Naive thymus-derived CD8-positive, alpha-beta T cell (primary cell): Measurements from ENCODE around the gene DDAH2. TPM values are rescaled to one million over a fixed set of nuclear protein-coding genes. Genes with fewer than 3 reads are reported as not detected.

Source experiments
- ATAC-seq, 2 donors: fragments of 150-1000 bp; cut with Tn5 transposase in 1 of 2; sonication (Bioruptor Pico), chemical (Tn5 transposase) in 1 of 2; 1 replicate in 1 of 2; 2 replicates in 1 of 2; pipeline ENCODE4 v1.10.0; 2021; ENCODE audit warnings: mild to moderate bottlenecking in 2 of 2, moderate library complexity in 2 of 2
- POLR2A ChIA-PET: fragments of 350-600 bp; sonication (Branson Sonifier 250); formaldehyde crosslinking; loops from one replicate; lab custom pipeline; 2021; ENCODE audit warnings: antibody characterized with exemption; lab: Charles Lee
- DNase-seq, 10 donors: peaks; one replicate each; pipeline versions ENCODE4 v3.0.0 to v3.0.0-alpha.2; 2020 to 2022
- H3K27ac Mint-ChIP-seq, 10 donors: one replicate each; pipeline ENCODE4 v1.8.0; 2020 to 2022; ENCODE audit warnings: mild to moderate bottlenecking in 10 of 10, mixed read lengths in 10 of 10, moderate library complexity in 4 of 10, inconsistent platforms in 1 of 10
- H3K27me3 Mint-ChIP-seq, 5 donors: one replicate each; pipeline ENCODE4 v1.8.0; 2021 to 2022; ENCODE audit warnings: mixed read lengths in 5 of 5
- H3K36me3 Mint-ChIP-seq, 3 donors: one replicate each; pipeline ENCODE4 v1.8.0; 2020 to 2022; ENCODE audit warnings: mixed read lengths in 3 of 3, mild to moderate bottlenecking in 2 of 3, inconsistent platforms in 1 of 3
- H3K4me1 Mint-ChIP-seq, 4 donors: one replicate each; pipeline ENCODE4 v1.8.0; 2021 to 2022; ENCODE audit warnings: mixed read lengths in 4 of 4
- H3K4me3 Mint-ChIP-seq, 10 donors: one replicate each; pipeline ENCODE4 v1.8.0; 2020 to 2022; ENCODE audit warnings: mild to moderate bottlenecking in 10 of 10, mixed read lengths in 10 of 10, moderate library complexity in 6 of 10, inconsistent platforms in 1 of 10
- H3K9me3 Mint-ChIP-seq, 9 donors: one replicate each; pipeline ENCODE4 v1.8.0; 2020 to 2022; ENCODE audit warnings: mixed read lengths in 9 of 9, mild to moderate bottlenecking in 3 of 9, inconsistent platforms in 1 of 9, moderate library complexity in 1 of 9
- polyA plus RNA-seq, 3 donors: library from polyadenylated mRNA; unstranded; fragments of 300-500 nt; fragmentation: Illumina TruSeq; gene quantifications; one replicate each; pipeline ENCODE4 v1.2.3, GENCODE V29; 2021
- total RNA-seq, 8 experiments: library from RNA in 2 of 8; stranded (reverse) in 2 of 8; gene quantifications; one replicate each; pipeline ENCODE4 v1.2.3 and lab custom pipeline; 2021 to 2026

The DDAH2 gene
- total and polyA plus RNA-seq, 5 experiments from 2014 or later: 3.1 to 14.7 (median 8.0) TPM

DNA sequence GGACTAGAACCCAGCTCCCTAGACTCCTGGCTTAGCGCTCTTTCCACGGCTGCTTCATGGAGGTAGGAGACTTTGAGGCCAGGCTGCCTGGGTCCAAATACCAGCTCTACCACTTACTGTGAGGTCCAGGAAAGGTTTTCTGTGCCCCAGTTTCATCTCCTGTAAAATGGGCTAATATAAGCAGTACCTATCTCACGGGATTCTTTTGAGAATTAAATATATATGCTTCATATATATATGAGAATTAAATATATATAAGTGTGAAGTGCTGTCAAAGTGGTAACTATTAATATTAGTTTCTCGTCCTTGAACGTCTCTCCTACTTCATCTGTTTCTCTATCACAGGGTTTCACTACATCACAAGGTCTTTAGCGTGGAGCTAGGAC lies 38.0 kb downstream of the DDAH2 start:
- ATAC-seq (no peak), DNase-seq (no peak)
- Mint-ChIP-seq H3K36me3 (peaks cover 0 to 85% (median 4%) of the 10 kb centered on the region in 3 donors), H3K27me3 (no peaks in the 10 kb centered on the region), H3K4me3 (no peak overlapping the region), H3K4me1 (peaks cover 0 to 8% (median 5%) of the 10 kb centered on the region in 4 donors), H3K27ac (peak overlapping the region in 3 of 10 donors; percentile 53 to 84 (median 77)), H3K9me3 (no peaks in the 10 kb centered on the region)
- POLR2A ChIA-PET: interaction anchor here (0.5 kb wide), 1 partner anchor 219 kb away, joined by 3 read pairs; no protein-coding TSS in a partner anchor

DNA sequence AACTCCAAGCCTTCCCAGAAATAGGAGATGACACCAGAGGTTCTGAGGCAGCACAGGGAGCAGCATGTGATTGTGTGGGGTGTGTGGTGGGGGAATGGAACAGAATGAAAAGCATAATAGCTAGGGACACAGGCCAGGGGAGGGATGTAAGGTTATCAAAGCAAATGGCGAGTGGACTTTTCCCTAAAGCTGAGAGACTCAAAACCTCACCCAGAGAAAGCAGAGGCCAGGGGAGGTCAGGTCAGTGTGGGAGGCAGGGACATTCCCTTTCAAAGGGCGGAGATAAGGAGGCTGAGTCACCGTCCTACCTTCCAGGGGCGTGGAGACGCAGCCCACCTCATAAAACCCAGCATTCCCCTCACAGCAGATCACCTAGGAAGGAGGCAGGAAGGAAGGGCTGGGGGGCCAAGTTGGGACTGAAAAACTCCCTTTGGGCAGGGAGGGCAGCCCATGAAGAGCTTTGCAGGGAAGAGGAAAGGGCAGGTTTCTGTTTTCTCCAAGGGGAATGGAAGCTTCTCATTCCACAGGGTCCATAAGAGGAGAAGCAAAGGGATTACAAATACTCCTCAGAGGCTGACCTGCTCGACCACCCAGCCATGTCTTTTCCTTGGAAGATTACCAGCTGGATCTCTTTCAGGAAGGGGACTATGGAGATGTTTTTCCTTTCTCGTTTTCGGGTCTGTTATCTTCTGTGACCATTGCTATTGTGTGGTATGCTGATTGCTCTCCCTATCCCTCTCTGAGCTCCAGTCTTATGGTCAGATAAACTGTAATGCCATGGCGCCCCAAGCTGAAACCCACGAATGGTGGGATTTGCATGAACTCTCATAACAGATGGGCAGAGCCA lies 38.6 kb downstream of the DDAH2 start:
- no peak for DNase-seq
- H3K4me1 Mint-ChIP-seq: peaks cover 0 to 8% (median 4%) of the 10 kb centered on the region in 4 donors
- POLR2A ChIA-PET: interaction anchor here (0.5 kb wide), 1 partner anchor 219 kb away, joined by 3 read pairs; no protein-coding TSS in a partner anchor
- H3K27me3 Mint-ChIP-seq: no peaks in the 10 kb centered on the region
- H3K36me3 Mint-ChIP-seq: peaks cover 0 to 85% (median 6%) of the 10 kb centered on the region in 3 donors
- no peaks in the 10 kb centered on the region for H3K9me3 Mint-ChIP-seq
- H3K27ac Mint-ChIP-seq: peak overlapping the region in 6 of 10 donors; percentile 24 to 84 (median 56)
- H3K4me3 Mint-ChIP-seq: no peak overlapping the region
- no peak for ATAC-seq

DNA sequence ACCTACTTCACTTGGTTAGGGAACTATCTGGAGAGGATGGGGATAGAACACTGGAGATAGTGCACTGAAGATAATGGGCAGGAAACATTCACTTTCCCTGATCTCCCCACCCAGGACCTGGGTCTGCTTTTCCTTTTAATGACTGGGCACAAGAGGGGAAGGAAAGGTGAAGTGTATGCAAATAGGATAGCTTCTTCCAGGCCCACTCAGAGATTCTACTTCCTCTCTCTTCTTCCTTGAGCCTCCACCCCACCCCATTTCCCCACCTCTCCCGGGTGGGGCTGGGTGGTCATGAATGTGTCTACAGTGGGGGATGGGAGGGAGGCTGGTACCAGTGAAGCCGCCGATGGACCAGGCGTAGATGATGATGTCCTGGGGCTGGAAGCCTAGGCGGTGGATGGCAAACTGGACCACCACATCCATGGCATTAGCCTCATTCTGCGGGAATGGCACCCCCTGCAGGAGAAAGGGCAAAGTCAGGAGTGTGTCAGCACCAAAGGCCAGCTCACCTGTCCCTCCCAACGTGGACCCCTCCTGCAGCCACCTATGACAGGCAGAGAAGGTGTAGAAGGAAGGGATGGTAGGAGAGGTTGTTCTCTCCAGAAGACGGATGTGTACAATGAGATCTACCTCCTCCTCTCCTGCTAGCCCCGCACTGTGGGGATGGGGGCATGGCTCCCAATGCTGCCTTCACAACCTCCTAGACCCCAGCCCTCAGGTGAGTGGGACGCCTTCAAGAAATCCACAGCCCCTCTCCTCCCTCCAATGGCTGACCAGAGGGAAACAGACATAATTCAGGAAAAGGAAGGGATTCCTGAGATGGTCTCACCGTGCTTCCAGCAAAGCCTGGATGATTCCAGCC lies 39.6 kb downstream of the DDAH2 start:
- ATAC-seq (peak in 1 of 2 donors; percentile 20), DNase-seq (no peak)
- Mint-ChIP-seq H3K27ac (peak overlapping the region in 5 of 10 donors; percentile 28 to 77 (median 63)), H3K9me3 (no peaks in the 10 kb centered on the region), H3K36me3 (peaks cover 0 to 76% (median 6%) of the 10 kb centered on the region in 3 donors), H3K27me3 (no peaks in the 10 kb centered on the region), H3K4me3 (no peak overlapping the region), H3K4me1 (peaks cover 0 to 8% (median 3%) of the 10 kb centered on the region in 4 donors)
- POLR2A ChIA-PET: no interaction called here

DNA sequence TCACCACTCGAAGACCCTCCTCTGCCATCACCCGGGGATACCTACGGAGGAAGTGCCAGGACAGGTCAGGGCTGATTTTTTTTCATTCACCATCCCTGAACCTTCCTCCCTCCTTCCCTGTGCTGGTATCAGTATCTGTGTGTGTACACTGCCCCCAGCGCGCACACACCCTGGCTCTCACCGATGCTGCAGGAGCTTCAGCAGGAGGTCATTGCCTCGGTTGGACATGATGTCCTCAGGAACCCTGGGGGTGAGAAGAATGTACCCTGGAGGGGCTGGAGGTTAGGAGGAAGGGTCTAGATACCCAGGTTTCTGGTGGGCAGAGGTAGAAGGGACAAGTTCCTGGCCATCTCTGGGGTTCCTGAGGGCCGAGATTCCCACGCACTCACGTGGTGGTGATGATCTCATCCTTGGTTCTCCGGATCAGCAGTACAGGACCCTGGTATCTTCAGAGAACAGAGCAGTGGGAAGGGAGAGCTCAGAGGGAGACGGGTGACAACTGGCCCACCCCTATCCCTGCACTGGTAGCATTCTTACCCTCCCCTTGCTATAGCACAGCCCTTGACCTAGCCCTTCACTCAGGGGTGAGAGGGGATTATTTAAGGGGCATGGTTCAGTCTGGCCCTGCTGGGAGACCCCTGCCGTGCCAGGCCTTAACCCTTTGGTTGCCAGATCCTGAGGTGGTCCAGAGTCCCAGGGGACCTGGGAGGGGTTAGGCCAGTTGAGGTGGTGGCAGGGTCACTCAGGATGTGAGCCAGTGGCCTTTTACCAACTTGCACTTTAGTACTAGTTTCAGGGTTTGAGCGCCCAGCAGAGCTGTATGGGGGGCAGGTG lies 41.0 kb downstream of the DDAH2 start:
- Mint-ChIP-seq H3K4me3 (no peak overlapping the region), H3K36me3 (peaks cover 0 to 64% (median 6%) of the 10 kb centered on the region in 3 donors), H3K27ac (peak overlapping the region in 2 of 10 donors; percentile 15 to 45), H3K27me3 (no peaks in the 10 kb centered on the region), H3K4me1 (peaks cover 0 to 9% (median 4%) of the 10 kb centered on the region in 4 donors), H3K9me3 (no peaks in the 10 kb centered on the region)
- ATAC-seq (no peak), DNase-seq (no peak)
- POLR2A ChIA-PET: no interaction called here

DNA sequence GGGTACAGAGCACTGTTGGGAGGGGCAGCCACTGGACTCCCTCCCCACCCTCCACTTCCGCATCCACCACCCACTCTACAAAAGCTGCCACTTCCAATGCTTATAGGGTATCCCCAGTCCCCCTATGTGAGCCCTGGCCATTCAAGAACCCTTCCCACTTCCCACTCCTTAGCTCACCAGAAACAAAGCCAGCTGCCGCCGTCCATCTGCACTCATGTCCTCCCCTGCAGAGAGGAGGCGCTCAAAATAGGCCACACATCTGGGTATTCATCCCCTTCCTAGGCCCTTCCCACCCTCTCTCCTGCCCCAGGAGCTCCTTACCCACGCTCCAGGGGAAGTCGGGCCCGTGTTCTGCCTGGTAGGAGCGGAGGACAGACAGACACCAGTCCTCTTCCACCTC lies 41.8 kb downstream of the DDAH2 start:
- Mint-ChIP-seq H3K27me3 (no peaks in the 10 kb centered on the region), H3K27ac (peak overlapping the region in 2 of 10 donors; percentile 41 to 50), H3K9me3 (no peaks in the 10 kb centered on the region), H3K36me3 (peaks cover 0 to 58% (median 6%) of the 10 kb centered on the region in 3 donors), H3K4me1 (peaks cover 0 to 10% (median 4%) of the 10 kb centered on the region in 4 donors), H3K4me3 (no peak overlapping the region)
- POLR2A ChIA-PET: no interaction called here
- DNase-seq (no peak), ATAC-seq (no peak)

DNA sequence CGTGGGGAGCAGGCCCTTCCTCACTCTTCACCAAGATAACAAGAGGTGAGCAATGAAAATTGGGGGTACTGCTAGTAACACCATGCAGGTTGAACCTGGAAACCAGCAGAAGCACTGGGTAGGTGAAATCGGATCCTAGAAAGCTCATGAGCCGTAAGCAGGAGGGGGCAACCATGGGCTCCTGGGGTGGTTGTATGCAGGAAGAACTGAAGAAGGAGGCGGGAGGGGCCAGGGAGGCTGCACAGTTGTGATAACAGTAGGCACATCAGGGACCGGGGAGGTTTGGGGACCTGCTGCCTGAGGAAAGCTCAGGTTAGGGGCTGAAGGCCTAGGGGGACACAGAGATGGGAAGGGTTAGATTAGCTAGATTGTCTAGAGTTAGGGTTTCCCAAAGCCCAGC lies 42.6 kb downstream of the DDAH2 start:
- no peaks in the 10 kb centered on the region for H3K27me3 Mint-ChIP-seq
- DNase-seq (no peak), ATAC-seq (no peak)
- no peak overlapping the region for H3K4me3 Mint-ChIP-seq
- H3K4me1 Mint-ChIP-seq: peaks cover 3 to 18% (median 8%) of the 10 kb centered on the region in 4 donors
- peaks cover 0 to 56% (median 6%) of the 10 kb centered on the region in 3 donors for H3K36me3 Mint-ChIP-seq
- H3K27ac Mint-ChIP-seq: peak overlapping the region in 6 of 10 donors; percentile 1 to 66 (median 40)
- H3K9me3 Mint-ChIP-seq: no peaks in the 10 kb centered on the region
- POLR2A ChIA-PET: no interaction called here

DNA sequence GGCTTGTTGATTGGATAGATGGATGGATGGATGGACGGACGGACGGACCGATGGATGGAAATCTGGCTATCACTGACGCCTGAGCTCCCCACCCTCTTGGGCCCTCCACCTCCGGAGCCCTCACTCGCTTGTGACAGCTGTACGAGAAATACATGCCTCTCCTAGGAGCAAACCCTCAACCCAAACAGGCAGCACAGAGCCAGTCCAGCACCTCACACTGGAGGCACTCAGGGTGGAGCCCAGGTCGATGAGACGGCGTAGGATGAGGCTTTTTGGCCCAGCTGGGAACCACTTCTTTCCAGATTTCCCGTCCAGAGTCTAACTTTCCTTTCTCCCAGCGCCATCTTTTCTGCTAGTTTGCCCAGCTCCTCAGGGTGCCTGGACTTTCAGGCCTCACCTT lies 45.5 kb downstream of the DDAH2 start:
- Mint-ChIP-seq H3K36me3 (peaks cover 0 to 29% (median 6%) of the 10 kb centered on the region in 3 donors), H3K4me3 (peak overlapping the region in 2 of 10 donors; percentile 22 to 29), H3K27me3 (no peaks in the 10 kb centered on the region), H3K27ac (peak overlapping the region in 1 of 10 donors; percentile 79), H3K4me1 (peaks cover 19 to 26% (median 21%) of the 10 kb centered on the region in 4 donors), H3K9me3 (no peaks in the 10 kb centered on the region)
- no peak for DNase-seq
- ATAC-seq: no peak
- POLR2A ChIA-PET: interaction anchor here (0.6 kb wide), 2 partner anchors 10 to 36 kb away, joined by 3 to 4 read pairs; no protein-coding TSS in a partner anchor

DNA sequence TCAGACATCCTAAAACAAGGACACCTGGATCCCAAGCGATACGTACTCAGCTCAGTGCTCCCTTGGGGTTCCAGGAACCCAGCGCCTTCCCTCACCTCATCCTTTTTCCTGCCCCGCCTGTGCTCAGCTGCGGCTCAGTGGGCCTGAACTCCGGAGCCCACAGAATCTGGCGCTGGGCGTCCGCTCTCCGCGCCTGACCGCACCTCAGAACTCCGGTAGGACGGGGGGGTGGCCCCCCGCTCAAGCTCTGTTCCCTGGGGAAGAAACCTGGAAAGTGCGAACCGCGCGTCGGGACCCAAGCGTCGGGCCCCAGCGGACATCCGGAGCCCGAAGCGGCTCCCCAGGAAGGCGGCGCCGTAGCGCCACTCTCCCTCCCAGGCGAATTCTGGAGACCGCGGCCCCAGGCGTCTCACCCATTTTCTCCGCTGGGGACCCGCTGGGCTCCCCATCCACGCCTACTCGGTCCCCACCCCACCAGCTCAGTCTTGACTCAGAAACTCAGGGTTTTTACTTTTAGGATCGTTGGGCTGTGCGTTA lies 47.9 kb downstream of the DDAH2 start:
- H3K4me3 Mint-ChIP-seq: peak overlapping the region; percentile 69 to 93 (median 91)
- no peaks in the 10 kb centered on the region for H3K9me3 Mint-ChIP-seq
- no peaks in the 10 kb centered on the region for H3K27me3 Mint-ChIP-seq
- peaks cover 19 to 31% (median 21%) of the 10 kb centered on the region in 4 donors for H3K4me1 Mint-ChIP-seq
- peaks cover 0 to 12% (median 2%) of the 10 kb centered on the region in 3 donors for H3K36me3 Mint-ChIP-seq
- POLR2A ChIA-PET: interaction anchor here (0.6 to 1.9 kb wide), 11 partner anchors 10 to 157 kb away, joined by 3 to 9 read pairs (median 3); partner anchors contain the start of genes ABHD16A, BAG6, GPANK1 and HSPA1B
- H3K27ac Mint-ChIP-seq: peak overlapping the region; percentile 29 to 93 (median 84)
- ATAC-seq: peak; percentile 80
- DNase-seq: peak in 7 of 10 donors; percentile 18 to 42 (median 36)

DNA sequence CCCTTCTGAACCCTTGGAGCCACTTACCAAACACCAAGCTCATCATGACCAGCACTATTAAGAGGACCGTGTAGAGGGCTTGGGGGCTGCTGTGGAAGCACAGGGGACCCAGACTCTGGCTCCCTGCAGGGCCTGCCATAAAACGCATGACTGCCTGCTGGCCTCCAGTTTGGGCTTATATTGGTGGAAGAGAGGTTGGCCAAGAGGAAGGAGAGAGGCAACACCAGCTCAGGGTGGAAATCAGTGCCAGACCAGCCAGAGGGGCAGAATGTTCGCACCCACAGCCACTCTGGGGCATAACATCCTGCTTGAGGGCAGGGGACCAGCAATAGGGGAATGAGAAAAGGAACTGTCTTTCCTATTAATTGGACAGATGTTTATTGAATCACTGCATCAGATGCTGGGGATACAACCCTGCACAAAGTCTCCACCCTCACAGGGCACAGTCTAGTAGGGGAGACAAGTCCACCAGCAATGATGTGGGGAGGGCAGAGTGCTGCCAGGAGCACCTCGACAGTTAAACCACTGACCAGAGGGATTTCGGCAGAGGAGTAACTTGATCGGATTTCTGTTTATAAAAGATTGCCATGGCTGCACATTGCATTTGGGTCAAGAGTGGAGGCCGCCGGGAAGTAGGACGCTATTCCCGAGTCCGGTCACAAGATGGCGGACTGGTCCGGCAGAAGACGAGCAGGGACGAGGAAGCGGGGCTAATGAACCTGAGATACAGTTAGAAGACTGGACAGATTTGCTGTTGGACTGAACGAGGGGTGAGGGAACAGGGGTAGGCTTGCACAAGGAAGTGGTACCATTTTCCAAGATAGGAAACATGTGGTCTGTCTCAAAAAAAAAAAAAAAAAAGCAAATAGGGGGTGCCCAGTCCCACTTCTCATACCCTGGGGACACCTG lies 48.6 kb downstream of the DDAH2 start, which contains the start of gene LY6G5C:
Gene LY6G5C (minus strand): TSS at position 842 of the 909 bp plus-strand sequence. CDS start 694 bp downstream, at position 148.
- POLR2A ChIA-PET: interaction anchor here (0.6 to 1.9 kb wide), 12 partner anchors 9 to 158 kb away, joined by 3 to 9 read pairs (median 3); partner anchors contain the start of genes ABHD16A, BAG6, CSNK2B and GPANK1
- H3K27me3 Mint-ChIP-seq: no peaks in the 10 kb centered on the region
- H3K4me1 Mint-ChIP-seq: peaks cover 19 to 31% (median 21%) of the 10 kb centered on the region in 4 donors
- H3K4me3 Mint-ChIP-seq: peak within 1 kb of the TSS; percentile 69 to 93 (median 91)
- ATAC-seq: peak; percentile 63 to 68
- H3K27ac Mint-ChIP-seq: peak within 1 kb of the TSS; percentile 29 to 93 (median 84)
- H3K36me3 Mint-ChIP-seq: peaks cover 0 to 5% (median 0%) of the 10 kb centered on the region in 3 donors
- H3K9me3 Mint-ChIP-seq: no peaks in the 10 kb centered on the region
- DNase-seq: peak; percentile 33 to 75 (median 51)

DNA sequence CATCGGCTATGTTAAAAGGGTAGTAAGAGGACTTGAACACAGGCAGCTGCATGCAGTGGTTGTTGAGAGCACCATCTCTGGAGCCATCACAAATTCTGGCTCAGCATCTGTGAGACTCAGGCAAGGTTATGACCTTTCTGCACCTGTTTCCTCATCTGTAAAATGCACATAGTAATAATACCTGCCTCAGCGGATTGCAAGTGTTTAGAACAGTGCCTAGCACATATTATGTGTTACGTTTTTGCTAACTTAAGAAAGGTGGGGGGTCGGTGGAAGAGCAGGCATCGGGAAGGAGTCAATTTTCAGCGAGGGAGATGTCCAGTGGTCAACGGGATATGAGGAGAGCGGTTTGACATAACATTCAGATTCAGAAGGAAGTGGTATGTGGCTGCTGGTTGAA lies 51.1 kb downstream of the DDAH2 start:
- DNase-seq: no peak
- ATAC-seq: no peak
- Mint-ChIP-seq H3K36me3 (peaks cover 0 to 16% (median 0%) of the 10 kb centered on the region in 3 donors), H3K4me1 (peaks cover 19 to 27% (median 22%) of the 10 kb centered on the region in 4 donors), H3K9me3 (no peaks in the 10 kb centered on the region), H3K4me3 (no peak overlapping the region), H3K27ac (peak overlapping the region in 1 of 10 donors; percentile 71), H3K27me3 (no peaks in the 10 kb centered on the region)
- POLR2A ChIA-PET: interaction anchor here (0.5 to 2.0 kb wide), 3 partner anchors 25 to 152 kb away, joined by 3 to 13 read pairs (median 8); partner anchors contain the start of gene BAG6
